ENCODE data around the gene ANKRD44.

The ANKRD44 gene

DNA sequence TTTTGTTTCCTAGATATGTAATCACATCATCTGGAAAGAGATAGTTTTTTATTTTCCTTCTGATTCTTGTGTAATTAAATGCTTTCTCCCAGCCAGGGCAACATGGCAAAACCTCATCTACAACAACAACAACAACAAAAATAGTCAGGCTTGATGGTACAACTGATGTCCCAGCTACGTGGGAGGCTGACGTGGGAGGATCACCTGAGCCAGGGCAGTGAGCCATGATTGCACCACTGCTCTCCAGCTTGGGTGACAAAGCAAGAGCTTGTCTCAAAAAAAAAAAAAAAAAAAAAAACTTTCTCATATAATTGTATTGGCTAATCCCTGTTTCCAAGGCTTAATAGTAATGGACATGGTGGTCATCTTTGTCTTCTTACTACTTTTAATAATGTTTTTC lies 357.6 kb downstream of the ANKRD44 start:
- no peak overlapping the region for H3K27ac ChIP-seq (ENCODE audit: low read length, poor library complexity, severe bottlenecking)
- WGBS, result 100% methylated on average over 2 of the region's 2 CpGs
- no peaks in the 10 kb centered on the region for H3K36me3 ChIP-seq (ENCODE audit: control insufficient read depth in 1 of 2, insufficient read depth in 2 of 2, low read depth in 1 of 2, low read length in 2 of 2)

GRCh38 chr2:196951973-196952372 lies 358.6 kb downstream of the ANKRD44 start:
- Histone ChIP-seq H3K27ac (ENCODE audit: low read length, poor library complexity, severe bottlenecking) (no peak overlapping the region), H3K27me3 (ENCODE audit: control insufficient read depth in 1 of 2, insufficient read depth in 1 of 2, low read length in 2 of 2) (no peaks in the 10 kb centered on the region), H3K23ac (ENCODE audit: low read length in 2 of 2) (no peak overlapping the region), H3K79me1 (replicated peaks; ENCODE audit: low read length, poor library complexity, severe bottlenecking) (no peaks in the 10 kb centered on the region), H3K18ac (ENCODE audit: low read depth in 1 of 2, low read length in 2 of 2) (no peak overlapping the region), H4K91ac (ENCODE audit: low read length) (no peak overlapping the region), H4K8ac (ENCODE audit: low read length) (no peak overlapping the region), H3K9me3 (ENCODE audit: control insufficient read depth, low read length) (no peaks in the 10 kb centered on the region), H3K4me1 (ENCODE audit: control insufficient read depth, insufficient read depth, low read depth, low read length) (no peaks in the 10 kb centered on the region), H3K4me3 (ENCODE audit: insufficient read depth in 1 of 2, low read depth in 1 of 2, low read length in 2 of 2) (no peak overlapping the region), H3K4me2 (ENCODE audit: low read length, poor library complexity, severe bottlenecking) (no peak overlapping the region), H2AFZ (ENCODE audit: low read depth, low read length) (no peak overlapping the region), H3K36me3 (ENCODE audit: control insufficient read depth in 1 of 2, insufficient read depth in 2 of 2, low read depth in 1 of 2, low read length in 2 of 2) (no peaks in the 10 kb centered on the region), H2BK5ac (ENCODE audit: low read depth, low read length, poor library complexity, severe bottlenecking) (no peak overlapping the region), H2BK12ac (ENCODE audit: low read length in 2 of 2) (no peak overlapping the region), H3K14ac (ENCODE audit: low read length in 2 of 2) (no peak overlapping the region), H3K4ac (ENCODE audit: low read depth in 1 of 2, low read length in 2 of 2) (no peak overlapping the region), H2AK5ac (ENCODE audit: low read length, severe bottlenecking) (no peak overlapping the region), H2BK15ac (ENCODE audit: low read depth, poor library complexity, severe bottlenecking) (no peak overlapping the region), H2BK120ac (ENCODE audit: low read depth, low read length) (no peak overlapping the region), H3K9ac (ENCODE audit: low read length) (no peak overlapping the region)
- no peak for DNase-seq
- 40% methylated on average over 1 of the region's 2 CpGs for WGBS

More for the DNA sequence above, 357.6 kb downstream of the ANKRD44 start:
- no peak overlapping the region for H3K9ac ChIP-seq (ENCODE audit: low read length)
- H3K4me2 ChIP-seq (ENCODE audit: low read length, poor library complexity, severe bottlenecking), result no peak overlapping the region
- no peaks in the 10 kb centered on the region for H3K27me3 ChIP-seq (ENCODE audit: control insufficient read depth in 1 of 2, insufficient read depth in 1 of 2, low read length in 2 of 2)
- H4K8ac ChIP-seq (ENCODE audit: low read length), result no peak overlapping the region
- no peak overlapping the region for H2BK120ac ChIP-seq (ENCODE audit: low read depth, low read length)
- no peak overlapping the region for H3K14ac ChIP-seq (ENCODE audit: low read length in 2 of 2)
- no peaks in the 10 kb centered on the region for H3K4me1 ChIP-seq (ENCODE audit: control insufficient read depth, insufficient read depth, low read depth, low read length)
- H3K4me3 ChIP-seq (ENCODE audit: insufficient read depth in 1 of 2, low read depth in 1 of 2, low read length in 2 of 2), result no peak overlapping the region
- no peak overlapping the region for H2BK5ac ChIP-seq (ENCODE audit: low read depth, low read length, poor library complexity, severe bottlenecking)
- H3K79me1 ChIP-seq (replicated peaks; ENCODE audit: low read length, poor library complexity, severe bottlenecking), result no peaks in the 10 kb centered on the region
- DNase-seq, result no peak
- no peak overlapping the region for H2AK5ac ChIP-seq (ENCODE audit: low read length, severe bottlenecking)
- no peak overlapping the region for H3K23ac ChIP-seq (ENCODE audit: low read length in 2 of 2)
- H2BK15ac ChIP-seq (ENCODE audit: low read depth, poor library complexity, severe bottlenecking), result no peak overlapping the region
- no peak overlapping the region for H2BK12ac ChIP-seq (ENCODE audit: low read length in 2 of 2)
- H4K91ac ChIP-seq (ENCODE audit: low read length), result no peak overlapping the region
- no peak overlapping the region for H3K4ac ChIP-seq (ENCODE audit: low read depth in 1 of 2, low read length in 2 of 2)
- H3K18ac ChIP-seq (ENCODE audit: low read depth in 1 of 2, low read length in 2 of 2), result peak overlapping the region in 1 of 2 experiments; percentile 34
- no peaks in the 10 kb centered on the region for H3K9me3 ChIP-seq (ENCODE audit: control insufficient read depth, low read length)
- H2AFZ ChIP-seq (ENCODE audit: low read depth, low read length), result no peak overlapping the region

GRCh38 chr2:196949116-196949515 lies 361.5 kb downstream of the ANKRD44 start:
- Histone ChIP-seq H3K4me1 (ENCODE audit: control insufficient read depth, insufficient read depth, low read depth, low read length) (no peaks in the 10 kb centered on the region), H4K91ac (ENCODE audit: low read length) (no peak overlapping the region)
- no peak for DNase-seq

DNA sequence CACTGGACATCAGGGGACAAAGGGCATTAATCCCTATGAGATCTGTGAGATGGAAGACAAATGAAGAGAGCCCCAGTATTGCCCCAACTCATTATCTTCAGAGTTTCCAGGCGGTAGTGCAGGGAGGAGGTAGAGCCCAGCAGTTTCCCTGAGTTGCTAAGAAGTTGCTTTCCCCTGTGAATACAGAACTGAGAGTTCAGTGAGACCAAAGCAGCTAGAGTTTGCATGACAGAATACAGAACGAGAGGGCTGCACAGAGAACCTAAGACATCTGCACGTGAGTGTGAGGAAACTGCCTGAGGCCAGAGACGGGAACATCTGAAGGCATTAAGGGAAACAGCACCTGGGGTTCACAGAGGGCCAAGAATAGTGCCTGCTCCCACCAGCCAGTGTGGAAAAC lies 366.0 kb downstream of the ANKRD44 start:
- H4K91ac ChIP-seq (ENCODE audit: low read length), result no peak overlapping the region
- no peak overlapping the region for H2AK5ac ChIP-seq (ENCODE audit: low read length, severe bottlenecking)
- no peaks in the 10 kb centered on the region for H3K4me1 ChIP-seq (ENCODE audit: control insufficient read depth, insufficient read depth, low read depth, low read length)
- 53% methylated on average over 4 of the region's 4 CpGs for WGBS
- H3K9me3 ChIP-seq (ENCODE audit: control insufficient read depth, low read length), result no peaks in the 10 kb centered on the region
- no peaks in the 10 kb centered on the region for H3K27me3 ChIP-seq (ENCODE audit: control insufficient read depth in 1 of 2, insufficient read depth in 1 of 2, low read length in 2 of 2)
- no peak for DNase-seq
- H2BK15ac ChIP-seq (ENCODE audit: low read depth, poor library complexity, severe bottlenecking), result no peak overlapping the region
- no peaks in the 10 kb centered on the region for H3K79me1 ChIP-seq (replicated peaks; ENCODE audit: low read length, poor library complexity, severe bottlenecking)
- no peak overlapping the region for H3K23ac ChIP-seq (ENCODE audit: low read length in 2 of 2)
- H2BK120ac ChIP-seq (ENCODE audit: low read depth, low read length), result no peak overlapping the region
- H4K8ac ChIP-seq (ENCODE audit: low read length), result no peak overlapping the region
- H2BK12ac ChIP-seq (ENCODE audit: low read length in 2 of 2), result no peak overlapping the region
- no peak overlapping the region for H3K14ac ChIP-seq (ENCODE audit: low read length in 2 of 2)
- H3K4me2 ChIP-seq (ENCODE audit: low read length, poor library complexity, severe bottlenecking), result no peak overlapping the region
- H3K27ac ChIP-seq (ENCODE audit: low read length, poor library complexity, severe bottlenecking), result no peak overlapping the region
- no peak overlapping the region for H3K4ac ChIP-seq (ENCODE audit: low read depth in 1 of 2, low read length in 2 of 2)
- no peak overlapping the region for H3K4me3 ChIP-seq (ENCODE audit: insufficient read depth in 1 of 2, low read depth in 1 of 2, low read length in 2 of 2)
- H2AFZ ChIP-seq (ENCODE audit: low read depth, low read length), result no peak overlapping the region
- H3K9ac ChIP-seq (ENCODE audit: low read length), result no peak overlapping the region
- H3K18ac ChIP-seq (ENCODE audit: low read depth in 1 of 2, low read length in 2 of 2), result no peak overlapping the region
- no peak overlapping the region for H2BK5ac ChIP-seq (ENCODE audit: low read depth, low read length, poor library complexity, severe bottlenecking)
- no peaks in the 10 kb centered on the region for H3K36me3 ChIP-seq (ENCODE audit: control insufficient read depth in 1 of 2, insufficient read depth in 2 of 2, low read depth in 1 of 2, low read length in 2 of 2)

More at GRCh38 chr2:196949116-196949515, 361.5 kb downstream of the ANKRD44 start:
- Histone ChIP-seq H3K79me1 (replicated peaks; ENCODE audit: low read length, poor library complexity, severe bottlenecking) (no peaks in the 10 kb centered on the region), H2BK120ac (ENCODE audit: low read depth, low read length) (no peak overlapping the region), H3K18ac (ENCODE audit: low read depth in 1 of 2, low read length in 2 of 2) (no peak overlapping the region), H3K14ac (ENCODE audit: low read length in 2 of 2) (no peak overlapping the region), H3K4ac (ENCODE audit: low read depth in 1 of 2, low read length in 2 of 2) (no peak overlapping the region), H3K36me3 (ENCODE audit: control insufficient read depth in 1 of 2, insufficient read depth in 2 of 2, low read depth in 1 of 2, low read length in 2 of 2) (no peaks in the 10 kb centered on the region), H2BK12ac (ENCODE audit: low read length in 2 of 2) (no peak overlapping the region), H2BK5ac (ENCODE audit: low read depth, low read length, poor library complexity, severe bottlenecking) (no peak overlapping the region), H3K9me3 (ENCODE audit: control insufficient read depth, low read length) (no peaks in the 10 kb centered on the region), H3K4me2 (ENCODE audit: low read length, poor library complexity, severe bottlenecking) (no peak overlapping the region), H3K27me3 (ENCODE audit: control insufficient read depth in 1 of 2, insufficient read depth in 1 of 2, low read length in 2 of 2) (no peaks in the 10 kb centered on the region), H4K8ac (ENCODE audit: low read length) (no peak overlapping the region), H3K27ac (ENCODE audit: low read length, poor library complexity, severe bottlenecking) (no peak overlapping the region), H3K23ac (ENCODE audit: low read length in 2 of 2) (no peak overlapping the region), H3K4me3 (ENCODE audit: insufficient read depth in 1 of 2, low read depth in 1 of 2, low read length in 2 of 2) (no peak overlapping the region), H2AFZ (ENCODE audit: low read depth, low read length) (no peak overlapping the region), H3K9ac (ENCODE audit: low read length) (no peak overlapping the region), H2AK5ac (ENCODE audit: low read length, severe bottlenecking) (no peak overlapping the region), H2BK15ac (ENCODE audit: low read depth, poor library complexity, severe bottlenecking) (no peak overlapping the region)
- 75% methylated on average over 4 of the region's 5 CpGs for WGBS
